T follicular helper cell (primary cell): Measurements from ENCODE around the gene HJV.
A peak's percentile ranks its signal among the peaks of the same experiment; 100 is the strongest.

Source experiments
- DNase-seq: peaks from one replicate; pipeline ENCODE4 v3.0.0-alpha.2; 2020; ENCODE audit warnings: low read depth

Gene HJV

GRCh38 chr1:146022403-146023127 is 1.0 kb upstream of the HJV start:
- DNase-seq: no peak

GRCh38 chr1:146021050-146021445 is 487 bp downstream of the HJV start:
- DNase-seq: no peak

- no peak for DNase-seq
Measured at GRCh38 chr1:146020058-146021049, 1.2 kb downstream of the HJV start.

GRCh38 chr1:146019231-146020057 is 2.1 kb downstream of the HJV start:
- DNase-seq: no peak

GRCh38 chr1:146016891-146017290 is 4.6 kb downstream of the HJV start:
- no peak for DNase-seq

GRCh38 chr1:146013559-146013922 is 8.0 kb downstream of the HJV start:
- DNase-seq: no peak

- DNase-seq: peak; percentile 55
Measured at GRCh38 chr1:146012703-146013558, 8.6 kb downstream of the HJV start.

GRCh38 chr1:146010126-146010738 is 11.3 kb downstream of the HJV start:
- DNase-seq: no peak

GRCh38 chr1:146007489-146008133 is 13.9 kb downstream of the HJV start:
- no peak for DNase-seq

- no peak for DNase-seq
Measured at GRCh38 chr1:146001709-146002108, 19.8 kb downstream of the HJV start.

- DNase-seq: no peak
Measured at GRCh38 chr1:145999321-146000024, 22.1 kb downstream of the HJV start.

- no peak for DNase-seq
Measured at GRCh38 chr1:145997718-145998023, 23.9 kb downstream of the HJV start.

GRCh38 chr1:145997016-145997717 is 24.4 kb downstream of the HJV start:
- peak; percentile 50 for DNase-seq

GRCh38 chr1:145996433-145997015 is 25.0 kb downstream of the HJV start, which contains the start of gene TXNIP:
TXNIP (minus strand) TSS chr1:145996579; CDS start chr1:145996266, 313 bp downstream.
- peak; percentile 87 for DNase-seq

- DNase-seq: no peak
Measured at GRCh38 chr1:145995964-145996432, 25.5 kb downstream of the HJV start.

GRCh38 chr1:145995148-145995881 is 26.2 kb downstream of the HJV start:
- DNase-seq: no peak

- DNase-seq: no peak
Measured at GRCh38 chr1:145994391-145995120, 27.0 kb downstream of the HJV start.
